Thoracic aorta endothelial cell (primary cell): ENCODE data around the gene PXN. TPM values are rescaled to one million over a fixed set of nuclear protein-coding genes. Genes with fewer than 3 reads are reported as not detected.

Experiments used
- small RNA-seq: library from RNA; depleted of rRNA; stranded (forward); fragments of <200 nt; gene quantifications from one replicate; pipeline ENCODE3, GENCODE V24; 2012
- total RNA-seq: library from RNA; depleted of rRNA; stranded (reverse); fragments of >200 nt; gene quantifications from 2 replicates; pipeline ENCODE4 v1.2.3, GENCODE V29; 2012

The PXN gene
- total RNA-seq = 161 and 205 TPM in 2 replicates

DNA sequence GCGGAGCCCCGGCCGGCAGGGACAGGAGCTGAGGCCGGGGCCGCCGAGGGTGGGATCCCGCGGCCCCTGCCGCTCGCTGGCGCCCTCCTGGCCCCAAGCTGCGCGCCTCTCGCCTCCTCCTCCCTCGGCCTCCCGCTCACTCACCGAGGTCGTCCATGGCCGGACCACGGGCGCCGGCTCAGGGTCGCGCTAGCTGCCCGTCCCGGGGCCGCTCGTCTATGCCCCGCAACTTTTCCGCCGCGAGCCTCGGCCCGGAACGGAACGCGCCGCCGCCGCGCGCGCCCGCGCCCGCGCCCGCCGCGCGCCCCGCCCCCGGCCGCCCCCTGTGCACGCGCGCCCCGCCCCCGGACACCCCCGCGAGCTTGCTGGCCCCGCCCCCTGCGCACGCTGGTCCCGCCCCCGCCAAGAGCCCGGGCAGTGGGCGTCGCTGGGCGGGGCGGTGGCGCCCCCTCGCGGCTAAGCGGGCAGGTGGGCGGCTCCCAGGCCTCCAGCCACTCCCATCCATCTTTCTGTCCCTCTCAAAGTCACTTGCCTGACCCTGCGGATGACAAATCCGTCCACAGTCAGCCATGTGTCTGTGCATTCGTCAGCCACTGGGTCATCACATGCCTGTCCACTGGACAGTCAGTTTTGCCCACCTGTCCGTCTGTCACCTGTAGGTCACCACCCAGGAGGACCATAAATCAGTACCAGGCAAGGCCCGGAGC, at the start of gene PXN:
Gene PXN (minus strand): TSS at position 258 of the 707 bp plus-strand sequence. CDS start 101 bp downstream, at position 157.

DNA sequence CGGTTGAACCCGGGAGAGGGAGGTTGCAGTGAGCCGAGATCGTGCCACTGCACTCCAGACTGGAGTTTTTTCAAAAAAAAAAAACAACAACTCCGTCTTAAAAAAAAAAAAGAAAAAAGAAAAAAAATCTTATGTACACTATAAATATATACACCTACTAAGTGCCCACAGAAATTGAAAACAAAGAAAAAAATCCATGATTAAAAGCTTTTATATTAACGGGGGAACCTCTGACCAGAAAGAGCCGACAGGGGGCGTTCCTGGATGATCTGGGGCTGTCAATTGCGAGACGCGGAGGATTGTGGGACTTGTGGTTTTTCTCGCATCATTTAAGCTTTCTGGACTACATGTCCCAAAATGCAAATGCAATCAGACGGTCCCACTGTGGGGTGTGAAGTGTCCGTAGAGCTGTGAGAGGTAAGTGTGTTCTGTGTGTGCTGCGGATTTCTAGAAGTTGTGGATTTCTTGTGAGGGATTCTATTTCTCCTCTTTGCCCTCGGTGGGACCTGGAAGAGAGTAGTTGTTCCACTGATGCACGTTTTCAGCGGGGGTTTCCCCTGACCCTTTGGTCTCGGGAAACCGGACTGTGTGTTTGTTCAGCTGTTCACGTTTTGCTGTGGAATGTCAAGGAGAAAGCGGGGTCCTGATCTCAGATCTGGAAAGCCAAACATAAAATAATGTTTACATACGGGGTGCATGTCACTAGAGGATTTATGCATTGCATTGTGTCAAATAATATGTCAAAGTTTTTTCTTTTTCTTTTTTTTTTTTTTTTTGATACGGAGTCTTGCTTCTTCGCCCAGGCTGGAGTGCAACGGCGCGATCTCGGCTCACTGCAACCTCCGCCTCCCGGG, 36.7 kb upstream of the PXN start, which contains the start of gene SIRT4:
Gene SIRT4 (plus strand): TSS at position 360 of the 854 bp plus-strand sequence. CDS start 1,241 bp downstream, outside the sequence.

DNA sequence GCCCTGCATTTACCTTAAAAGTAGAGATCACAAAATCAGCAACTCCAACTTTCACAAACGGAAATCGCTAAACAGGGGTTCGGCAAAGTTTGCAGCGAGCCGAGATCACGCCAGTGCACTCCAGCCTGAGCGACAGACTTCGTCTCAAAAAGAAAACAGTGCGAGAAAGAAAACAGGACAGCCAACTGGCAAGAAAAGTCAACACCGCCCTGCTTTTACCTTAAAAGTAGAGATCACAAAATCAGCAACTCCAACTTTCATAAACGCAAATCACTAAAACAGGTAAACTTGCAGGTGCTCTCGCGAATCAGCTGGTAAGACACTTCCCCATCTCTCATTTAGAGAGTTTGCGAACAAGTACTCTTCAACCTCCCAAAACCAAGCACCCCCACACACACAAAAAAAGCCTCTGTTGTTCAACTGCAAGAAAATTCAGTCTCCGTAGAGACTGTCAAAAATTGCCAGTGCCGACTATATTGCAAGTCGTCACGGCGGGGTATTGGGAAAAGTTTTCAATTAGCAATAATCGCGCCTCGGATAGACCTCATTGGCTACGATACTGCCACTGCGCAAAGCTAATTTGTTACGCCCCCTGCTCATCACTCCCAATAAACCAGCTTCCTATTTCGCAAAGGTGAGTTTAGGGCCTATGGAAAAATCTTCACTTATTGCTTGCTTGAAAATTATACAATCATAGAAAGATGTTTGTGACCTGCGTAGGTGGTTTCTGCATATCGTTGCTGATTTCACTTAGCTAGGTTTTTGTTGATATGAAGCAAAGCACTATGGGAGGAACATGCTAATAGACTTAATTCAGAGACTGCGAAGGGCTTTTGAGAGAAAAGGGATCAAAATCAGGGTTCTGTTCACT, 27.4 kb upstream of the PXN start, which contains the start of gene RNU4-1:
Gene RNU4-1 (minus strand): TSS at position 577 of the 871 bp plus-strand sequence.

DNA sequence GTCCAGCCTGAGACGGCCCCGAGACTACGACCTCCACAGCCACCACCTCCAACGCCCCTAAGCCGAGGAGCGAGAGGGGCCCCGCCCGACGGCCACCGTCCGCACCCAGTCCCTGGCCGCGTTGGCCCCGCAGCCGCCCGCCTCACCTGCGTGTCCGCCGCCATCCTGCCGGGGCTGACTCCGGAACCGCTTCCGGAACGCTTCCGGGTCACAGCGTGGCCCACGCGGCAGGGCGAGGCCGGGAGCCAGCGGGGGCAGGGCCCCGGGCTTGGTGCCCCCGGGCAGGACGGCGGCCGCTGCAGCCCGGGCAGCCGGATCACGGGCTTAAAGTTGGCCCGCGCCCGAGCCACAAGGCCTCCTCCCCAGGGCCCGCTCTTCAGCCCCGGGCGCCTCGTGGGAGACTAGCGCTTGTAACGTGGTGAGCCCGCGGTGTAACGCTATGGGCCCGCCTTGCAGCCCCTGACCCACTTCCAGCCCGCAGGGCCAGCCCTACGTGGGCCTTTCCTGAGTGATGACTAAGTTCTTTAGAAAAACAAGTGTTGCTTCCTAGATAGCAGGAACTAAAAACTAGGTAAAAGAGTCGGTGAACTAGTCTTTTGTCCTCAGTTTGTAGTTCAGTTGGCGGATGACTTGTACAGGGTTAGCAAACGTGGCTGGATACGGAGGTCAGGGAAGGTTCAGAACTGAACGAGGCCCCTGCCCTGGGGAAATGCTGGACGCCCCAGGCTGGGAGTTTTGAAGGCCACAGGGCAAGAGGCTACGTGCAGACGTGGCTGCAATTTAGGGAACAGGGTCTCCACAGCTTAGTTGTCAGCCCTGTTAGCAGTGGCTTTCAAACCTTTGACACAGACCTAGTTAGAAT, 70.8 kb downstream of the PXN start, which contains the start of gene GCN1:
Gene GCN1 (minus strand): TSS at position 182 of the 862 bp plus-strand sequence. CDS start 18 bp downstream, at position 164.

Small RNA genes lying within 50 kb of the gene (small RNA-seq; reads per million reads assigned to genes)
- gene RNU4-1 = 501 reads per million, percentile 99 among the genes with 10 or more reads in this experiment
- gene RNU4-2 = 952 reads per million, percentile 99 among the genes with 10 or more reads in this experiment
- gene RNU6-1088P = not detected

Other genes with a start within 250 kb of the PXN start
- gene RAB35, start 149.0 kb downstream of the PXN start, total RNA-seq = 32.6 and 40.3 TPM in 2 replicates
- 151 and 159 TPM in 2 replicates for gene GCN1, start 71.0 kb downstream of the PXN start, total RNA-seq
- gene RPLP0, start 64.6 kb downstream of the PXN start, total RNA-seq = 2,828 and 2,944 TPM in 2 replicates
- under 0.01 TPM in 2 replicates for gene RNU4-2, start 26.2 kb upstream of the PXN start, total RNA-seq
- under 0.01 TPM in 2 replicates for gene RNU4-1, start 27.5 kb upstream of the PXN start, total RNA-seq
- 0.27 and 0.50 TPM in 2 replicates for gene SIRT4, start 36.6 kb upstream of the PXN start, total RNA-seq
- not detected in 2 replicates for gene PLA2G1B, start 62.0 kb upstream of the PXN start, total RNA-seq
- gene MSI1, start 103.4 kb upstream of the PXN start, total RNA-seq = not detected in 2 replicates
- gene COX6A1, start 172.4 kb upstream of the PXN start, total RNA-seq = 248 and 252 TPM in 2 replicates
- gene TRIAP1, start 180.7 kb upstream of the PXN start, total RNA-seq = 71.7 and 72.6 TPM in 2 replicates
- 30.3 and 36.2 TPM in 2 replicates for gene GATC, start 180.7 kb upstream of the PXN start, total RNA-seq
- 179 and 196 TPM in 2 replicates for gene SRSF9, start 204.0 kb upstream of the PXN start, total RNA-seq
- gene DYNLL1, start 230.4 kb upstream of the PXN start, total RNA-seq = 320 TPM in 2 replicates